ENCODE measurements around the gene NBAS. TPM values are rescaled to one million over a fixed set of nuclear protein-coding genes. Genes with fewer than 3 reads are reported as not detected.

Gene NBAS
- total and polyA plus RNA-seq, 9 of the 15 experiments (the other 6 are each of a cell fraction or from before 2014, with no cell fraction given) = 15.3 to 94.4 (median 69.9) TPM

DNA sequence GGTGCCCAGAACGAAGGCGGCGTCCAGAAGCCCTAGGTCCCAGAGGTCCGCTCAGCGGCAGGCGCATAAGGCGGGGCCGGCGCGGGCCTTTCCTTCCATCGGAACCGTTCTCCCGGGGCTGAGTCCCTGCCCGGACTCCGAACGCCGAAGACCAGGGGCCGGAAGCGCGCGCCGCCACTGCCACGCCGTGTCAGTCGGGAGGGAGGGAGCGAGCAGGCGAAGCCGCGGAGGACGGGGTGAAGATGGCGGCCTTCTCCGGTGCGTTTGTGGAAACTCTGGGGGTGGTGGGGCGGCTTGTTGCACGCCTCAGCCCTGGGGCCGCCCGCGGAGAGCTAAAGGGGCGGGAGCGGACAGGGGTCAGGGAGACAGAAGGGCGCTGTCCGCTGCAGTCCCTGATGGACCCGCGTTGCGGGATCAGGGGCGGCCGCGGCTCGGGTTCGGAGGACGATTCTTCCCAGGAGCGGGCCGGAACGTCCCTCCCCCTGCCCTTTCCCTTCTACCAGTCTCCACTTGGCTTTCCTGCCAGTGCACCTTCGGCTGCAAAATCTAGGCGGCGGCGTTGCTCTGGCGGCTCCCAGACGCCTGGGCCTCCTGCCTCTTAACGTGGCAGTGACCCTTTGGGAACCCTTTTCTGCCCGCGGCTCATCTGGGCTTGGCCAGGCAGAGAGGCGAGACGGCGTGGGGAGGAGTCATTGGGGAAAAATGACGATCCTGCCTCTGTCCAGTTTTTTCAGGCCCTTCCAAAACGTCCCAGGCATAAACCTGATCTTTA lies 30.7 kb upstream of the NBAS start, which contains the start of gene DDX1 (continued):
- TF ChIP-seq, protein P1, sequence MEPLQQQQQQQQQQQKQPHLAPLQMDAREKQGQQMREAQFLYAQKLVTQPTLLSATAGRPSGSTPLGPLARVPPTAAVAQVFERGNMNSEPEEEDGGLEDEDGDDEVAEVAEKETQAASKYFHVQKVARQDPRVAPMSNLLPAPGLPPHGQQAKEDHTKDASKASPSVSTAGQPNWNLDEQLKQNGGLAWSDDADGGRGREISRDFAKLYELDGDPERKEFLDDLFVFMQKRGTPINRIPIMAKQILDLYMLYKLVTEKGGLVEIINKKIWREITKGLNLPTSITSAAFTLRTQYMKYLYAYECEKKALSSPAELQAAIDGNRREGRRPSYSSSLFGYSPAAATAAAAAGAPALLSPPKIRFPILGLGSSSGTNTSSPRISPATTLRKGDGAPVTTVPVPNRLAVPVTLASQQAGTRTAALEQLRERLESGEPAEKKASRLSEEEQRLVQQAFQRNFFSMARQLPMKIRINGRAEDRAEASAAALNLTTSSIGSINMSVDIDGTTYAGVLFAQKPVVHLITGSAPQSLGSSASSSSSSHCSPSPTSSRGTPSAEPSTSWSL (CRISPR knock-in tag; IDR thresholded peaks at IDR 0.05; ENCODE audit: borderline replicate concordance) = no peak
- no peak for TF ChIP-seq TSC22D4 (tag; IDR thresholded peaks at IDR 0.05)
- no peak for TF ChIP-seq SNRNP70 (optimal IDR thresholded peaks at IDR 0.05; ENCODE audit: low read depth, low read length)
- TF ChIP-seq STAT5A (IDR thresholded peaks at IDR 0.05; ENCODE audit: borderline replicate concordance, low read length) = peak; percentile 58; the same call in 1 of the 2 replicates
- TF ChIP-seq GTF2F1 (IDR thresholded peaks at IDR 0.05; ENCODE audit: low read depth, low read length) = peak; percentile 61; the same call in 1 of the 2 replicates
- TF ChIP-seq, protein P2, sequence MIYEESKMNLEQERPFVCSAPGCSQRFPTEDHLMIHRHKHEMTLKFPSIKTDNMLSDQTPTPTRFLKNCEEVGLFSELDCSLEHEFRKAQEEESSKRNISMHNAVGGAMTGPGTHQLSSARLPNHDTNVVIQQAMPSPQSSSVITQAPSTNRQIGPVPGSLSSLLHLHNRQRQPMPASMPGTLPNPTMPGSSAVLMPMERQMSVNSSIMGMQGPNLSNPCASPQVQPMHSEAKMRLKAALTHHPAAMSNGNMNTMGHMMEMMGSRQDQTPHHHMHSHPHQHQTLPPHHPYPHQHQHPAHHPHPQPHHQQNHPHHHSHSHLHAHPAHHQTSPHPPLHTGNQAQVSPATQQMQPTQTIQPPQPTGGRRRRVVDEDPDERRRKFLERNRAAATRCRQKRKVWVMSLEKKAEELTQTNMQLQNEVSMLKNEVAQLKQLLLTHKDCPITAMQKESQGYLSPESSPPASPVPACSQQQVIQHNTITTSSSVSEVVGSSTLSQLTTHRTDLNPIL (CRISPR knock-in tag; IDR thresholded peaks at IDR 0.05) = no peak
- TF ChIP-seq, protein P3, sequence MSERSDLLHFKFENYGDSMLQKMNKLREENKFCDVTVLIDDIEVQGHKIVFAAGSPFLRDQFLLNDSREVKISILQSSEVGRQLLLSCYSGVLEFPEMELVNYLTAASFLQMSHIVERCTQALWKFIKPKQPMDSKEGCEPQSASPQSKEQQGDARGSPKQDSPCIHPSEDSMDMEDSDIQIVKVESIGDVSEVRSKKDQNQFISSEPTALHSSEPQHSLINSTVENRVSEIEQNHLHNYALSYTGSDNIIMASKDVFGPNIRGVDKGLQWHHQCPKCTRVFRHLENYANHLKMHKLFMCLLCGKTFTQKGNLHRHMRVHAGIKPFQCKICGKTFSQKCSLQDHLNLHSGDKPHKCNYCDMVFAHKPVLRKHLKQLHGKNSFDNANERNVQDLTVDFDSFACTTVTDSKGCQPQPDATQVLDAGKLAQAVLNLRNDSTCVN (CRISPR knock-in tag; IDR thresholded peaks at IDR 0.05) = no peak
- no peak for TF ChIP-seq ESRRB (CRISPR knock-in tag; IDR thresholded peaks at IDR 0.05; ENCODE audit: borderline replicate concordance)
- TF ChIP-seq, protein P4, sequence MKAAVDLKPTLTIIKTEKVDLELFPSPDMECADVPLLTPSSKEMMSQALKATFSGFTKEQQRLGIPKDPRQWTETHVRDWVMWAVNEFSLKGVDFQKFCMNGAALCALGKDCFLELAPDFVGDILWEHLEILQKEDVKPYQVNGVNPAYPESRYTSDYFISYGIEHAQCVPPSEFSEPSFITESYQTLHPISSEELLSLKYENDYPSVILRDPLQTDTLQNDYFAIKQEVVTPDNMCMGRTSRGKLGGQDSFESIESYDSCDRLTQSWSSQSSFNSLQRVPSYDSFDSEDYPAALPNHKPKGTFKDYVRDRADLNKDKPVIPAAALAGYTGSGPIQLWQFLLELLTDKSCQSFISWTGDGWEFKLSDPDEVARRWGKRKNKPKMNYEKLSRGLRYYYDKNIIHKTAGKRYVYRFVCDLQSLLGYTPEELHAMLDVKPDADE (conservative IDR thresholded peaks at IDR 0.05; ENCODE audit: control insufficient read depth, low read depth, low read length) = peak; percentile 72; the same call in 1 of the 2 replicates
- TF ChIP-seq EGR1 (conservative IDR thresholded peaks at IDR 0.05) = 0 out of 2 replicates have a peak, but pooled peaks have one; percentile 9
- TF ChIP-seq, protein P5, sequence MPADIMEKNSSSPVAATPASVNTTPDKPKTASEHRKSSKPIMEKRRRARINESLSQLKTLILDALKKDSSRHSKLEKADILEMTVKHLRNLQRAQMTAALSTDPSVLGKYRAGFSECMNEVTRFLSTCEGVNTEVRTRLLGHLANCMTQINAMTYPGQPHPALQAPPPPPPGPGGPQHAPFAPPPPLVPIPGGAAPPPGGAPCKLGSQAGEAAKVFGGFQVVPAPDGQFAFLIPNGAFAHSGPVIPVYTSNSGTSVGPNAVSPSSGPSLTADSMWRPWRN (IDR thresholded peaks at IDR 0.05; ENCODE audit: low read depth) = no peak
- no peak for TF ChIP-seq HSF4 (CRISPR knock-in tag; IDR thresholded peaks at IDR 0.05; ENCODE audit: borderline replicate concordance)
- TF ChIP-seq, protein P6, sequence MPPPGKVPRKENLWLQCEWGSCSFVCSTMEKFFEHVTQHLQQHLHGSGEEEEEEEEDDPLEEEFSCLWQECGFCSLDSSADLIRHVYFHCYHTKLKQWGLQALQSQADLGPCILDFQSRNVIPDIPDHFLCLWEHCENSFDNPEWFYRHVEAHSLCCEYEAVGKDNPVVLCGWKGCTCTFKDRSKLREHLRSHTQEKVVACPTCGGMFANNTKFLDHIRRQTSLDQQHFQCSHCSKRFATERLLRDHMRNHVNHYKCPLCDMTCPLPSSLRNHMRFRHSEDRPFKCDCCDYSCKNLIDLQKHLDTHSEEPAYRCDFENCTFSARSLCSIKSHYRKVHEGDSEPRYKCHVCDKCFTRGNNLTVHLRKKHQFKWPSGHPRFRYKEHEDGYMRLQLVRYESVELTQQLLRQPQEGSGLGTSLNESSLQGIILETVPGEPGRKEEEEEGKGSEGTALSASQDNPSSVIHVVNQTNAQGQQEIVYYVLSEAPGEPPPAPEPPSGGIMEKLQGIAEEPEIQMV (tag; conservative IDR thresholded peaks at IDR 0.05; ENCODE audit: low read depth) = no peak
- TF ChIP-seq, protein P7, sequence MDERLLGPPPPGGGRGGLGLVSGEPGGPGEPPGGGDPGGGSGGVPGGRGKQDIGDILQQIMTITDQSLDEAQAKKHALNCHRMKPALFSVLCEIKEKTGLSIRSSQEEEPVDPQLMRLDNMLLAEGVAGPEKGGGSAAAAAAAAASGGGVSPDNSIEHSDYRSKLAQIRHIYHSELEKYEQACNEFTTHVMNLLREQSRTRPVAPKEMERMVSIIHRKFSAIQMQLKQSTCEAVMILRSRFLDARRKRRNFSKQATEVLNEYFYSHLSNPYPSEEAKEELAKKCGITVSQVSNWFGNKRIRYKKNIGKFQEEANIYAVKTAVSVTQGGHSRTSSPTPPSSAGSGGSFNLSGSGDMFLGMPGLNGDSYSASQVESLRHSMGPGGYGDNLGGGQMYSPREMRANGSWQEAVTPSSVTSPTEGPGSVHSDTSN (CRISPR knock-in tag; IDR thresholded peaks at IDR 0.05; ENCODE audit: low read depth) = no peak
- TF ChIP-seq, protein P7 (tag; conservative IDR thresholded peaks at IDR 0.05; ENCODE audit: low read depth) = no peak
- no peak for TF ChIP-seq NCOA6 (IDR thresholded peaks at IDR 0.05)

Data from K562 (cell line).